ENCODE data around the gene PACS2.

Gene PACS2

GRCh38 chr14:105392131-105393090, 77.9 kb downstream of the PACS2 start:
- Mint-ChIP-seq H3K27me3 (no peaks in the 10 kb centered on the region), H3K4me1 (ENCODE audit: low read depth in 2 of 2) (no peaks in the 10 kb centered on the region), H3K36me3 (ENCODE audit: insufficient read depth) (peaks cover 3% of the 10 kb centered on the region), H3K9me3 (no peaks in the 10 kb centered on the region), H3K27ac (no peak overlapping the region), H3K4me3 (no peak overlapping the region)
- ATAC-seq (replicated peaks) = no peak
- no peak for DNase-seq

- no peaks in the 10 kb centered on the region for H3K4me1 Mint-ChIP-seq (ENCODE audit: low read depth in 2 of 2)
- DNase-seq (no peak), ATAC-seq (replicated peaks) (no peak)
- H3K27ac Mint-ChIP-seq = no peak overlapping the region
- peaks cover 5% of the 10 kb centered on the region for H3K36me3 Mint-ChIP-seq (ENCODE audit: insufficient read depth)
- H3K9me3 Mint-ChIP-seq = no peaks in the 10 kb centered on the region
- H3K27me3 Mint-ChIP-seq = no peaks in the 10 kb centered on the region
- no peak overlapping the region for H3K4me3 Mint-ChIP-seq
These were observed 78.6 kb downstream of the PACS2 start for GRCh38 chr14:105393151-105393550.

- Mint-ChIP-seq H3K4me3 (no peak overlapping the region), H3K9me3 (no peaks in the 10 kb centered on the region), H3K27me3 (no peaks in the 10 kb centered on the region), H3K27ac (peak overlapping the region in 1 of 2 donors; percentile 15), H3K36me3 (ENCODE audit: insufficient read depth) (peaks cover 5% of the 10 kb centered on the region), H3K4me1 (ENCODE audit: low read depth in 2 of 2) (peaks cover 7% of the 10 kb centered on the region in 2 donors)
- ATAC-seq (replicated peaks) (no peak), DNase-seq (no peak)
These were observed 80.4 kb downstream of the PACS2 start for GRCh38 chr14:105394714-105395537.

GRCh38 chr14:105395538-105395854, 80.9 kb downstream of the PACS2 start:
- H3K27me3 Mint-ChIP-seq = no peaks in the 10 kb centered on the region
- H3K27ac Mint-ChIP-seq = no peak overlapping the region
- H3K4me3 Mint-ChIP-seq = no peak overlapping the region
- no peaks in the 10 kb centered on the region for H3K9me3 Mint-ChIP-seq
- peaks cover 6% of the 10 kb centered on the region for H3K36me3 Mint-ChIP-seq (ENCODE audit: insufficient read depth)
- DNase-seq = no peak
- ATAC-seq (replicated peaks) = no peak
- H3K4me1 Mint-ChIP-seq (ENCODE audit: low read depth in 2 of 2) = peaks cover 7% of the 10 kb centered on the region in 2 donors

GRCh38 chr14:105397350-105397931, 82.9 kb downstream of the PACS2 start:
- DNase-seq (no peak), ATAC-seq (replicated peaks) (no peak)
- peak overlapping the region; percentile 77 to 79 for H3K4me3 Mint-ChIP-seq
- H3K27me3 Mint-ChIP-seq = no peaks in the 10 kb centered on the region
- H3K4me1 Mint-ChIP-seq (ENCODE audit: low read depth in 2 of 2) = peaks cover 7% of the 10 kb centered on the region in 2 donors
- H3K36me3 Mint-ChIP-seq (ENCODE audit: insufficient read depth) = peaks cover 8% of the 10 kb centered on the region
- peak overlapping the region; percentile 49 to 80 for H3K27ac Mint-ChIP-seq
- H3K9me3 Mint-ChIP-seq = no peaks in the 10 kb centered on the region

GRCh38 chr14:105398044-105398725, 83.6 kb downstream of the PACS2 start, which contains the start of gene TEX22:
TSS of gene TEX22 (plus strand) at chr14:105398538. CDS start at chr14:105399341, 803 bp downstream.
- DNase-seq (peak; percentile 86), ATAC-seq (replicated peaks) (peak; percentile 85)
- H3K36me3 Mint-ChIP-seq (ENCODE audit: insufficient read depth) = peaks cover 8% of the 10 kb centered on the region
- H3K27ac Mint-ChIP-seq = peak within 1 kb of the TSS; percentile 49 to 80
- H3K27me3 Mint-ChIP-seq = no peaks in the 10 kb centered on the region
- peaks cover 7% of the 10 kb centered on the region in 2 donors for H3K4me1 Mint-ChIP-seq (ENCODE audit: low read depth in 2 of 2)
- peak within 1 kb of the TSS; percentile 77 to 79 for H3K4me3 Mint-ChIP-seq
- H3K9me3 Mint-ChIP-seq = no peaks in the 10 kb centered on the region

GRCh38 chr14:105398726-105399465, 84.3 kb downstream of the PACS2 start:
- H3K4me1 Mint-ChIP-seq (ENCODE audit: low read depth in 2 of 2) = peaks cover 7% of the 10 kb centered on the region in 2 donors
- H3K36me3 Mint-ChIP-seq (ENCODE audit: insufficient read depth) = peaks cover 8% of the 10 kb centered on the region
- peak overlapping the region; percentile 44 to 80 for H3K27ac Mint-ChIP-seq
- H3K9me3 Mint-ChIP-seq = no peaks in the 10 kb centered on the region
- peak; percentile 54 for ATAC-seq (replicated peaks)
- DNase-seq = peak in 2 of 3 experiments; percentile 21 to 29
- H3K4me3 Mint-ChIP-seq = peak overlapping the region; percentile 77 to 79
- H3K27me3 Mint-ChIP-seq = no peaks in the 10 kb centered on the region

- H3K4me3 Mint-ChIP-seq = peak overlapping the region; percentile 77 to 79
- H3K36me3 Mint-ChIP-seq (ENCODE audit: insufficient read depth) = peaks cover 8% of the 10 kb centered on the region
- ATAC-seq (replicated peaks) (no peak), DNase-seq (no peak)
- H3K4me1 Mint-ChIP-seq (ENCODE audit: low read depth in 2 of 2) = peaks cover 7% of the 10 kb centered on the region in 2 donors
- H3K27ac Mint-ChIP-seq = peak overlapping the region in 1 of 2 donors; percentile 80
- no peaks in the 10 kb centered on the region for H3K9me3 Mint-ChIP-seq
- no peaks in the 10 kb centered on the region for H3K27me3 Mint-ChIP-seq
These were observed 84.9 kb downstream of the PACS2 start for GRCh38 chr14:105399466-105399775.

- Mint-ChIP-seq H3K9me3 (no peaks in the 10 kb centered on the region), H3K27ac (no peak overlapping the region), H3K27me3 (no peaks in the 10 kb centered on the region), H3K36me3 (ENCODE audit: insufficient read depth) (peaks cover 8% of the 10 kb centered on the region), H3K4me3 (peak overlapping the region in 1 of 2 donors; percentile 79), H3K4me1 (ENCODE audit: low read depth in 2 of 2) (peaks cover 7% of the 10 kb centered on the region in 2 donors)
- DNase-seq (no peak), ATAC-seq (replicated peaks) (no peak)
These were observed 85.5 kb downstream of the PACS2 start for GRCh38 chr14:105400016-105400415.

- Mint-ChIP-seq H3K4me3 (no peak overlapping the region), H3K36me3 (ENCODE audit: insufficient read depth) (peaks cover 8% of the 10 kb centered on the region), H3K4me1 (ENCODE audit: low read depth in 2 of 2) (peaks cover 7% of the 10 kb centered on the region in 2 donors), H3K9me3 (no peaks in the 10 kb centered on the region), H3K27me3 (no peaks in the 10 kb centered on the region), H3K27ac (no peak overlapping the region)
- ATAC-seq (replicated peaks) = no peak
- DNase-seq = no peak
These were observed 87.2 kb downstream of the PACS2 start for GRCh38 chr14:105401699-105402098.

GRCh38 chr14:105408592-105408991, 94.0 kb downstream of the PACS2 start:
- Mint-ChIP-seq H3K27ac (no peak overlapping the region), H3K4me3 (no peak overlapping the region), H3K4me1 (ENCODE audit: low read depth in 2 of 2) (peaks cover 0 to 8% of the 10 kb centered on the region in 2 donors), H3K9me3 (no peaks in the 10 kb centered on the region), H3K27me3 (peaks cover 30 to 48% of the 10 kb centered on the region in 2 donors), H3K36me3 (ENCODE audit: insufficient read depth) (no peaks in the 10 kb centered on the region)
- ATAC-seq (replicated peaks) (no peak), DNase-seq (no peak)

GRCh38 chr14:105409364-105409763, 94.8 kb downstream of the PACS2 start:
- no peaks in the 10 kb centered on the region for H3K9me3 Mint-ChIP-seq
- peaks cover 0 to 8% of the 10 kb centered on the region in 2 donors for H3K4me1 Mint-ChIP-seq (ENCODE audit: low read depth in 2 of 2)
- DNase-seq (no peak), ATAC-seq (replicated peaks) (no peak)
- H3K36me3 Mint-ChIP-seq (ENCODE audit: insufficient read depth) = no peaks in the 10 kb centered on the region
- no peak overlapping the region for H3K27ac Mint-ChIP-seq
- H3K27me3 Mint-ChIP-seq = peaks cover 37 to 54% of the 10 kb centered on the region in 2 donors
- no peak overlapping the region for H3K4me3 Mint-ChIP-seq
